NCI-H2029 (cell line): ENCODE measurements around the gene SPOPL.
A peak's percentile ranks its signal among the peaks of the same experiment; 100 is the strongest.
"Not testable (repeated sequence)": the region's sequence is repeated elsewhere in the genome, so short reads cannot be mapped to it uniquely, and the experiment has no call there.

Source experiments
- DNase-seq: peaks from one replicate; lab custom pipeline; 2025; lab: John Stamatoyannopoulos, UW

The SPOPL gene

GRCh38 chr2:138501425-138502254 is at the start of gene SPOPL:
Gene SPOPL (plus strand): TSS chr2:138501770. CDS start chr2:138550217, 48,447 bp downstream.
- DNase-seq, result peak; percentile 79

GRCh38 chr2:138452324-138452723 is 49.2 kb upstream of the SPOPL start:
- no peak for DNase-seq

GRCh38 chr2:138453815-138454214 is 47.8 kb upstream of the SPOPL start:
- no peak for DNase-seq

- DNase-seq, result no peak
Observed at GRCh38 chr2:138454761-138455160, 46.8 kb upstream of the SPOPL start.

- DNase-seq, result no peak
Observed at GRCh38 chr2:138455275-138455674, 46.3 kb upstream of the SPOPL start.

- DNase-seq, result no peak
Observed at GRCh38 chr2:138455691-138456090, 45.9 kb upstream of the SPOPL start.

GRCh38 chr2:138462689-138463088 is 38.9 kb upstream of the SPOPL start:
- DNase-seq, result not testable (repeated sequence)

GRCh38 chr2:138468617-138469016 is 33.0 kb upstream of the SPOPL start:
- DNase-seq, result no peak

- DNase-seq, result no peak
Observed at GRCh38 chr2:138469411-138469810, 32.2 kb upstream of the SPOPL start.

GRCh38 chr2:138470941-138471340 is 30.6 kb upstream of the SPOPL start:
- DNase-seq, result no peak

- DNase-seq, result no peak
Observed at GRCh38 chr2:138474100-138474825, 27.3 kb upstream of the SPOPL start.

- no peak for DNase-seq
Observed at GRCh38 chr2:138475277-138475776, 26.2 kb upstream of the SPOPL start.

- no peak for DNase-seq
Observed at GRCh38 chr2:138476186-138476585, 25.4 kb upstream of the SPOPL start.

GRCh38 chr2:138476940-138477339 is 24.6 kb upstream of the SPOPL start:
- DNase-seq, result no peak

- not testable (repeated sequence) for DNase-seq
Observed at GRCh38 chr2:138482796-138483195, 18.8 kb upstream of the SPOPL start.

- no peak for DNase-seq
Observed at GRCh38 chr2:138485019-138485418, 16.6 kb upstream of the SPOPL start.

GRCh38 chr2:138486363-138487198 is 15.0 kb upstream of the SPOPL start:
- DNase-seq, result no peak

- DNase-seq, result no peak
Observed at GRCh38 chr2:138490673-138491494, 10.7 kb upstream of the SPOPL start.

GRCh38 chr2:138491495-138491862 is 10.1 kb upstream of the SPOPL start:
- DNase-seq, result no peak

GRCh38 chr2:138492160-138492559 is 9.4 kb upstream of the SPOPL start:
- no peak for DNase-seq

GRCh38 chr2:138493334-138493733 is 8.2 kb upstream of the SPOPL start:
- DNase-seq, result no peak
